ENCODE measurements around the gene ASS1.

The ASS1 gene

DNA sequence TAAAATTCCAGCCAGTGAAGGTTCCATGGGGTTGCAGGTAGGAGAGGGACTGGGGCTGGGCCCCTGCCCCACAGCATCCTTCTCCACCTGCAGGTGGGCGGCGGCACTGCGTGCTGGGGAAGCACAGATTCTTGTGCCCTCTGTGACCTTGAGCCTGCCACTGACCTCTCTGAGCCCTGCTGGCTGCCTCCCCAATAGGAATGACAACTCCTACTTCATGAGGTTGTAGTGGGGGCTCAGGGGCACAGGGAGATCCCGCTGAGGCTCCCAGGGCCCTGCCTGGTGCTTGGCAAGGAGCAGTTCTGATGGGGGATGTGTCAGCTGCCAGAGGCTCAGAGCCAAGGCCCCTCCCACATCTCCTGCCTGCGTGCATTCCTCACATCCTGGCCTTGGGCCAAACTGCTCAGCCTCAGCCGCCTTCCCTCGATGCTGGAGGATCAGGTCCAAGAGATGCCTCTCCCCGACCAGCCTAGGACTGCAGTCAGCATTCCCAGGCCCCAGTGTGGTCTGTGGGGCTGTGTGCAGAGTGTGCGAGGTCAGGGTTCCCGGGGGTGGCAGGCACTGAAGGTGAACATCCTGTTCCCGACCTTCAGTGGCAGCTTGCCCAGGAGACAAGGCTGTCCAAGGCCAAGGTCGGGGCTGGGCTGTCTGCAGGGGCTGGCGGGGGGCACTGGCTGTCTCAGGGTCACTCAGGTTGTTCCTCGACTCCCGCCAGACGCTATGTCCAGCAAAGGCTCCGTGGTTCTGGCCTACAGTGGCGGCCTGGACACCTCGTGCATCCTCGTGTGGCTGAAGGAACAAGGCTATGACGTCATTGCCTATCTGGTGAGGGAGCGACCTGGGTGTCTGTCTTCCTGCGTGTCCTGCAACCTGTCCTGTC, 7.0 kb downstream of the ASS1 start:
- Histone ChIP-seq H3K4me1 (ENCODE audit: control insufficient read depth, insufficient read depth, low read length) (peaks cover 22% of the 10 kb centered on the region), H3K4me3 (ENCODE audit: low read depth, low read length) (no peak overlapping the region), H3K36me3 (ENCODE audit: control insufficient read depth, insufficient read depth, low read length) (peaks cover 6% of the 10 kb centered on the region), H3K27me3 (ENCODE audit: control insufficient read depth, insufficient read depth, low read length) (peaks cover 5% of the 10 kb centered on the region), H3K9ac (ENCODE audit: low read depth, low read length) (no peak overlapping the region), H3K9me3 (ENCODE audit: control insufficient read depth, insufficient read depth, low read length) (no peaks in the 10 kb centered on the region)

- H3K36me3 ChIP-seq (ENCODE audit: control insufficient read depth, insufficient read depth, low read length): peaks cover 6% of the 10 kb centered on the region
Measured at GRCh38 chr9:130452835-130453234, 8.1 kb downstream of the ASS1 start.

GRCh38 chr9:130453487-130453886, 8.7 kb downstream of the ASS1 start:
- H3K9ac ChIP-seq (ENCODE audit: low read depth, low read length): no peak overlapping the region
- H3K4me3 ChIP-seq (ENCODE audit: low read depth, low read length): no peak overlapping the region
- H3K4me1 ChIP-seq (ENCODE audit: control insufficient read depth, insufficient read depth, low read length): peaks cover 8% of the 10 kb centered on the region
- peaks cover 7% of the 10 kb centered on the region for H3K36me3 ChIP-seq (ENCODE audit: control insufficient read depth, insufficient read depth, low read length)
- H3K9me3 ChIP-seq (ENCODE audit: control insufficient read depth, insufficient read depth, low read length): no peaks in the 10 kb centered on the region
- no peaks in the 10 kb centered on the region for H3K27me3 ChIP-seq (ENCODE audit: control insufficient read depth, insufficient read depth, low read length)

More at GRCh38 chr9:130452835-130453234, 8.1 kb downstream of the ASS1 start:
- Histone ChIP-seq H3K9me3 (ENCODE audit: control insufficient read depth, insufficient read depth, low read length) (no peaks in the 10 kb centered on the region), H3K4me3 (ENCODE audit: low read depth, low read length) (no peak overlapping the region), H3K9ac (ENCODE audit: low read depth, low read length) (no peak overlapping the region), H3K4me1 (ENCODE audit: control insufficient read depth, insufficient read depth, low read length) (peaks cover 12% of the 10 kb centered on the region), H3K27me3 (ENCODE audit: control insufficient read depth, insufficient read depth, low read length) (peaks cover under 1% of the 10 kb centered on the region)

- H3K27me3 ChIP-seq (ENCODE audit: control insufficient read depth, insufficient read depth, low read length): no peaks in the 10 kb centered on the region
- no peak overlapping the region for H3K9ac ChIP-seq (ENCODE audit: low read depth, low read length)
- H3K4me1 ChIP-seq (ENCODE audit: control insufficient read depth, insufficient read depth, low read length): peaks cover 8% of the 10 kb centered on the region
Measured at GRCh38 chr9:130454096-130454811, 9.5 kb downstream of the ASS1 start.

DNA sequence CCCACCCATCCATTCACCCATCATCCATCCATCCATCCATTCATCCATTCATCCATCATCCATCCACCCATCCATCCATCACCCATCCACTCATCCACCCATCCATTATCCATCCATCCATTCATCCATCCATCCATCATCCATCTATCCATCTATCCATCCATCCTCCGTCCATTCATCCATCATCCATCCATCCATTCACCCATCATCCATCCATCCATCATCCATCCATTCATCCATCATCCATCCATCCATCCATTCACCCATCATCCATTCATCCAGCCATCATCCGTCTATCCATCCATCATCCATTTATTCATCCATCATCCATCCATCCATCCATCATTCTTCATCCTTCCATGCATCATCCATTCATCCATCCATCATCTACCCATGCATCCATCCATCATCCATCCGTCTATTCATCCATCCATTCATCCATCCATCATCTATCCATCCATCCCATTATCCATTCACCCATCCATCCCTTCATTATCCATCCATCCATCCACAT, 10.1 kb downstream of the ASS1 start:
- H3K4me3 ChIP-seq (ENCODE audit: low read depth, low read length): no peak overlapping the region
- no peak overlapping the region for H3K9ac ChIP-seq (ENCODE audit: low read depth, low read length)
- H3K9me3 ChIP-seq (ENCODE audit: control insufficient read depth, insufficient read depth, low read length): no peaks in the 10 kb centered on the region
- no peaks in the 10 kb centered on the region for H3K27me3 ChIP-seq (ENCODE audit: control insufficient read depth, insufficient read depth, low read length)
- peaks cover 13% of the 10 kb centered on the region for H3K36me3 ChIP-seq (ENCODE audit: control insufficient read depth, insufficient read depth, low read length)
- H3K4me1 ChIP-seq (ENCODE audit: control insufficient read depth, insufficient read depth, low read length): peaks cover 8% of the 10 kb centered on the region

More at GRCh38 chr9:130454096-130454811, 9.5 kb downstream of the ASS1 start:
- Histone ChIP-seq H3K9me3 (ENCODE audit: control insufficient read depth, insufficient read depth, low read length) (no peaks in the 10 kb centered on the region), H3K4me3 (ENCODE audit: low read depth, low read length) (no peak overlapping the region), H3K36me3 (ENCODE audit: control insufficient read depth, insufficient read depth, low read length) (peaks cover 13% of the 10 kb centered on the region)

- Histone ChIP-seq H3K27me3 (ENCODE audit: control insufficient read depth, insufficient read depth, low read length) (no peaks in the 10 kb centered on the region), H3K4me1 (ENCODE audit: control insufficient read depth, insufficient read depth, low read length) (no peaks in the 10 kb centered on the region), H3K9me3 (ENCODE audit: control insufficient read depth, insufficient read depth, low read length) (no peaks in the 10 kb centered on the region), H3K36me3 (ENCODE audit: control insufficient read depth, insufficient read depth, low read length) (peaks cover 6% of the 10 kb centered on the region), H3K9ac (ENCODE audit: low read depth, low read length) (no peak overlapping the region), H3K4me3 (ENCODE audit: low read depth, low read length) (no peak overlapping the region)
Measured at GRCh38 chr9:130458027-130458803, 13.5 kb downstream of the ASS1 start.

DNA sequence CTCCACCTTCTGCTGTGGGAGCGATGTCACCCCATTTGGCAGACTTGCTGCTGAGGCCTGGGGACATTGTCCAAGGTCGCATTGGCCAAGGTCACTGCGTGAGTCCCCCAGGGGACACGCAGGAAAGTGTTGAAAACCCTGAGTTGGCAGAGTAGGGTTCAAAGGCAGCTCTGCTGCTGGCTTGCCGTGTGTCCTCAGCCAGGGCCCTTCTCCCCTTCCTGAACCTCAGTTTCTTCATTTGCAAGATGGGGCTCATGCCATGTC, 14.0 kb downstream of the ASS1 start:
- Histone ChIP-seq H3K4me1 (ENCODE audit: control insufficient read depth, insufficient read depth, low read length) (no peaks in the 10 kb centered on the region), H3K27me3 (ENCODE audit: control insufficient read depth, insufficient read depth, low read length) (no peaks in the 10 kb centered on the region), H3K9me3 (ENCODE audit: control insufficient read depth, insufficient read depth, low read length) (no peaks in the 10 kb centered on the region), H3K9ac (ENCODE audit: low read depth, low read length) (no peak overlapping the region), H3K36me3 (ENCODE audit: control insufficient read depth, insufficient read depth, low read length) (peaks cover 6% of the 10 kb centered on the region), H3K4me3 (ENCODE audit: low read depth, low read length) (no peak overlapping the region)

DNA sequence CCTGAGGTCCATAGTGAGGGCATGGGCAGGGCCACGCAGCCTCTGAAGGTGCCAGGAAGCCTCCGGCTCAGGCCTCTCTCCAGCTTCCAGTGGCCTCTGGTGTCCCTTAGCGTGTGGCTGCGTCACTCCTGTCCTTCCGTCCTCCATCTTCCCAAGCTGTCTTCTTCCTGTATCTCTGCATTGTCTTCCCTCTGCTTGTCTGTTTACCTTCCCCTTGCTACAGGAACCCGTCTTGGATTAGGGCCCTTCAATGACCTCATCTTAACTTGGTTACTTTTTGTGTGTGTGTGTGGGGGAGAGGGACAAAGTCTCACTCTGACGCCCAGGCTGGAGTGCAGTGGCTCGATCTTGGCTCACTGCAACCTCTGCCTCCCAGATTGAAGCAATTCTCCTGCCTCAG, 14.4 kb downstream of the ASS1 start:
- Histone ChIP-seq H3K27me3 (ENCODE audit: control insufficient read depth, insufficient read depth, low read length) (no peaks in the 10 kb centered on the region), H3K36me3 (ENCODE audit: control insufficient read depth, insufficient read depth, low read length) (peaks cover 6% of the 10 kb centered on the region), H3K4me3 (ENCODE audit: low read depth, low read length) (no peak overlapping the region), H3K4me1 (ENCODE audit: control insufficient read depth, insufficient read depth, low read length) (no peaks in the 10 kb centered on the region), H3K9ac (ENCODE audit: low read depth, low read length) (no peak overlapping the region), H3K9me3 (ENCODE audit: control insufficient read depth, insufficient read depth, low read length) (no peaks in the 10 kb centered on the region)

- Histone ChIP-seq H3K4me1 (ENCODE audit: control insufficient read depth, insufficient read depth, low read length) (no peaks in the 10 kb centered on the region), H3K9me3 (ENCODE audit: control insufficient read depth, insufficient read depth, low read length) (no peaks in the 10 kb centered on the region), H3K27me3 (ENCODE audit: control insufficient read depth, insufficient read depth, low read length) (no peaks in the 10 kb centered on the region), H3K36me3 (ENCODE audit: control insufficient read depth, insufficient read depth, low read length) (peaks cover 6% of the 10 kb centered on the region), H3K4me3 (ENCODE audit: low read depth, low read length) (no peak overlapping the region), H3K9ac (ENCODE audit: low read depth, low read length) (no peak overlapping the region)
Measured at GRCh38 chr9:130459941-130460669, 15.3 kb downstream of the ASS1 start.

- Histone ChIP-seq H3K27me3 (ENCODE audit: control insufficient read depth, insufficient read depth, low read length) (no peaks in the 10 kb centered on the region), H3K9me3 (ENCODE audit: control insufficient read depth, insufficient read depth, low read length) (no peaks in the 10 kb centered on the region), H3K4me3 (ENCODE audit: low read depth, low read length) (no peak overlapping the region), H3K9ac (ENCODE audit: low read depth, low read length) (no peak overlapping the region), H3K4me1 (ENCODE audit: control insufficient read depth, insufficient read depth, low read length) (no peaks in the 10 kb centered on the region), H3K36me3 (ENCODE audit: control insufficient read depth, insufficient read depth, low read length) (peaks cover 6% of the 10 kb centered on the region)
Measured at GRCh38 chr9:130461218-130461630, 16.5 kb downstream of the ASS1 start.

DNA sequence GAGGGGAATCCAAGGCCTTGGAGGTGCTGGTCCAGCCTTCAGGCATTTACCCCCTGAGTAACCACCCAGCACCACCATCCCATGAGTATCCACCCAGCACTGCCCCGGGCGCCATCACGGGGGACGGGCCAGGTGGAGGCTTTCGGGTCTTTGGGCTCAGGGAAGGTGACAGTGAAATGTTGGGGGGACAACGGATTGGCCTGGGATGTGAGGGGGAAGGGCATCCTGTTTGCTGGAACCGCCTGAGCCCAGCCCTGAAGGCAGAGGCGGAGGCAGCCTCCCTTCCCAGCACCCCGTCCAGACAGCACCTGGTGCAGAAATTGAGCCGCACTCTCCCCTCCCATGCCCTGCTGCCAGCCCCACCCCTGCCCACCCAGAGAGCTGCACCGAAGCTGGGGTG, 17.0 kb downstream of the ASS1 start:
- no peak overlapping the region for H3K4me3 ChIP-seq (ENCODE audit: low read depth, low read length)
- no peaks in the 10 kb centered on the region for H3K27me3 ChIP-seq (ENCODE audit: control insufficient read depth, insufficient read depth, low read length)
- H3K4me1 ChIP-seq (ENCODE audit: control insufficient read depth, insufficient read depth, low read length): no peaks in the 10 kb centered on the region
- H3K9me3 ChIP-seq (ENCODE audit: control insufficient read depth, insufficient read depth, low read length): no peaks in the 10 kb centered on the region
- H3K9ac ChIP-seq (ENCODE audit: low read depth, low read length): no peak overlapping the region
- peaks cover 8% of the 10 kb centered on the region for H3K36me3 ChIP-seq (ENCODE audit: control insufficient read depth, insufficient read depth, low read length)
